ES-I3 (cell line): ENCODE results near the gene DDX31.
"Not testable (repeated sequence)": the region's sequence is repeated elsewhere in the genome, so short reads cannot be mapped to it uniquely, and the experiment has no call there.

Source experiments
- H3K36me3 ChIP-seq: 2 replicates; pipeline ENCODE4 v1.6.1; 2013; ENCODE audit warnings: mild to moderate bottlenecking, low read length, control low read depth, moderate library complexity; ENCODE audit not compliant: insufficient read depth
- H3K4me1 ChIP-seq: 2 replicates; pipeline ENCODE4 v1.6.1; 2013; ENCODE audit warnings: mild to moderate bottlenecking, control low read depth, low read length; ENCODE audit not compliant: insufficient read depth
- H3K9ac ChIP-seq: 2 replicates; pipeline ENCODE4 v1.6.1; 2013; ENCODE audit warnings: low read depth, mild to moderate bottlenecking, low read length, moderate library complexity
- H3K9me3 ChIP-seq: 2 replicates; pipeline ENCODE4 v1.6.1; 2013; ENCODE audit warnings: mild to moderate bottlenecking, low read length, moderate library complexity; ENCODE audit not compliant: control insufficient read depth, insufficient read depth

Gene DDX31

GRCh38 chr9:132669698-132670456, at the start of gene DDX31:
DDX31 (minus strand) TSS chr9:132669983; CDS start chr9:132669934, 49 bp downstream.
- Histone ChIP-seq H3K9me3 (no peaks in the 10 kb centered on the region), H3K4me1 (peaks cover 10% of the 10 kb centered on the region; the same call in 1 of the 2 replicates), H3K36me3 (peaks cover 5% of the 10 kb centered on the region), H3K9ac (peak within 1 kb of the TSS; percentile 97)

GRCh38 chr9:132718381-132718928, 48.7 kb upstream of the DDX31 start:
- not testable (repeated sequence) for H3K4me1 ChIP-seq, H3K36me3 ChIP-seq, H3K9ac ChIP-seq, H3K9me3 ChIP-seq

GRCh38 chr9:132717326-132717945, 47.7 kb upstream of the DDX31 start:
- Histone ChIP-seq H3K9me3 (no peaks in the 10 kb centered on the region), H3K4me1 (no peaks in the 10 kb centered on the region), H3K9ac (no peak overlapping the region), H3K36me3 (no peaks in the 10 kb centered on the region)

GRCh38 chr9:132716007-132716406, 46.2 kb upstream of the DDX31 start:
- Histone ChIP-seq H3K4me1 (no peaks in the 10 kb centered on the region), H3K9me3 (no peaks in the 10 kb centered on the region), H3K36me3 (no peaks in the 10 kb centered on the region), H3K9ac (no peak overlapping the region)

GRCh38 chr9:132712753-132713152, 43.0 kb upstream of the DDX31 start:
- Histone ChIP-seq H3K4me1 (no peaks in the 10 kb centered on the region), H3K9me3 (no peaks in the 10 kb centered on the region), H3K36me3 (no peaks in the 10 kb centered on the region), H3K9ac (no peak overlapping the region)

GRCh38 chr9:132711846-132712245, 42.1 kb upstream of the DDX31 start:
- no peaks in the 10 kb centered on the region for H3K4me1 ChIP-seq
- H3K9me3 ChIP-seq = no peaks in the 10 kb centered on the region
- H3K9ac ChIP-seq = no peak overlapping the region
- no peaks in the 10 kb centered on the region for H3K36me3 ChIP-seq

GRCh38 chr9:132711152-132711551, 41.4 kb upstream of the DDX31 start:
- not testable (repeated sequence) for H3K9me3 ChIP-seq, H3K4me1 ChIP-seq, H3K36me3 ChIP-seq, H3K9ac ChIP-seq

GRCh38 chr9:132710333-132710732, 40.5 kb upstream of the DDX31 start:
- Histone ChIP-seq H3K9me3 (no peaks in the 10 kb centered on the region), H3K9ac (no peak overlapping the region), H3K36me3 (no peaks in the 10 kb centered on the region), H3K4me1 (no peaks in the 10 kb centered on the region)

GRCh38 chr9:132708769-132709430, 39.1 kb upstream of the DDX31 start:
- Histone ChIP-seq H3K4me1 (no peaks in the 10 kb centered on the region), H3K9ac (no peak overlapping the region), H3K9me3 (no peaks in the 10 kb centered on the region), H3K36me3 (no peaks in the 10 kb centered on the region)

- Histone ChIP-seq H3K36me3 (no peaks in the 10 kb centered on the region), H3K9ac (no peak overlapping the region), H3K4me1 (no peaks in the 10 kb centered on the region), H3K9me3 (no peaks in the 10 kb centered on the region)
These were observed 38.5 kb upstream of the DDX31 start for GRCh38 chr9:132708239-132708638.

- H3K4me1 ChIP-seq = no peaks in the 10 kb centered on the region
- H3K9me3 ChIP-seq = peaks cover under 1% of the 10 kb centered on the region; the same call in 1 of the 2 replicates
- no peaks in the 10 kb centered on the region for H3K36me3 ChIP-seq
- H3K9ac ChIP-seq = no peak overlapping the region
These were observed 33.6 kb upstream of the DDX31 start for GRCh38 chr9:132703336-132703735.

GRCh38 chr9:132702254-132702653, 32.5 kb upstream of the DDX31 start:
- H3K36me3 ChIP-seq = no peaks in the 10 kb centered on the region
- peaks cover 2% of the 10 kb centered on the region; the same call in 1 of the 2 replicates for H3K9me3 ChIP-seq
- H3K9ac ChIP-seq = no peak overlapping the region
- no peaks in the 10 kb centered on the region for H3K4me1 ChIP-seq

GRCh38 chr9:132699956-132700355, 30.2 kb upstream of the DDX31 start:
- H3K36me3 ChIP-seq = no peaks in the 10 kb centered on the region
- H3K9me3 ChIP-seq = peaks cover 9% of the 10 kb centered on the region; the same call in 1 of the 2 replicates
- H3K4me1 ChIP-seq = no peaks in the 10 kb centered on the region
- H3K9ac ChIP-seq = no peak overlapping the region

- Histone ChIP-seq H3K36me3 (no peaks in the 10 kb centered on the region), H3K9me3 (peaks cover 9% of the 10 kb centered on the region; the same call in 1 of the 2 replicates), H3K4me1 (no peaks in the 10 kb centered on the region), H3K9ac (no peak overlapping the region)
These were observed 29.2 kb upstream of the DDX31 start for GRCh38 chr9:132698989-132699388.
